ENCODE data around the gene HGFAC. TPM values are rescaled to one million over a fixed set of nuclear protein-coding genes. Genes with fewer than 3 reads are reported as not detected.

Gene HGFAC
- total RNA-seq, 2 experiments from 2014 or later, result 0.25 to 0.75 TPM

DNA sequence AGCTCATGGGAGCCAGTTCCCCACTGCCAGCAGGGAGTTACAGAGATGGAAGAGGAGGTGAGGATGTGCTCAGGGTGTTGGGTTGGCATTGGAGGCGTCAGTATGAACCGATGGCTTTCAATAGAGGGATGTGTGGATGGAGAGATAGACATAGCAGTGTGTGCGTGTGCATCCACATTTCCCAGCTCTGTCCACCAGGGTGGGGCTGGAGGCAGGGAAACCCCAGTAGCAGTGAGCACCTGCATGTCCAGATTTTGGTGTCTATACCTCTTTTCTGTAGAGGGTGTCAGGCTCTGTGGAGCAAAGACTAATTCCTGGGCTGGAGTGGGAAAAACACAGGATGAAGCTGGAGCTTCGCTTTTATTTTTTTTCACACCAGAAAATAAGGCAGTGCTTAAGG lies 37.2 kb upstream of the HGFAC start:
- H3K4me1 Mint-ChIP-seq (ENCODE audit: low read depth), result no peaks in the 10 kb centered on the region
- intact Hi-C loops (cut with DNase I, micrococcal nuclease), result no loop called here
- Histone ChIP-seq H3K36me3 (ENCODE audit: insufficient read depth, low read length) (no peaks in the 10 kb centered on the region), H3K27ac (ENCODE audit: low read depth in 1 of 2, low read length in 2 of 2) (no peak overlapping the region), H3K9me3 (ENCODE audit: control insufficient read depth in 1 of 2, insufficient read depth in 1 of 2, low read length in 2 of 2) (peaks cover 0 to 12% of the 10 kb centered on the region in 2 experiments), H3K4me3 (ENCODE audit: low read length) (no peak overlapping the region), H3K4me1 (ENCODE audit: insufficient read depth, low read length) (no peaks in the 10 kb centered on the region), H3K27me3 (ENCODE audit: control insufficient read depth in 1 of 2, insufficient read depth in 2 of 2, low read length in 2 of 2) (no peaks in the 10 kb centered on the region)
- no peak overlapping the region for H3K27ac Mint-ChIP-seq
- POLR2A ChIA-PET, result no interaction called here
- no peak overlapping the region for H3K4me3 Mint-ChIP-seq
- DNase-seq (no peak), ATAC-seq (ENCODE audit: poor library complexity) (no peak)
- no peaks in the 10 kb centered on the region for H3K9me3 Mint-ChIP-seq
- no peaks in the 10 kb centered on the region for H3K36me3 Mint-ChIP-seq (ENCODE audit: low read depth)
- no peaks in the 10 kb centered on the region for H3K27me3 Mint-ChIP-seq
- CTCF ChIA-PET, result interaction anchor here (0.6 kb wide), 1 partner anchor 281 kb away, joined by 3 read pairs; no protein-coding TSS in a partner anchor
- TF ChIP-seq, protein P1, sequence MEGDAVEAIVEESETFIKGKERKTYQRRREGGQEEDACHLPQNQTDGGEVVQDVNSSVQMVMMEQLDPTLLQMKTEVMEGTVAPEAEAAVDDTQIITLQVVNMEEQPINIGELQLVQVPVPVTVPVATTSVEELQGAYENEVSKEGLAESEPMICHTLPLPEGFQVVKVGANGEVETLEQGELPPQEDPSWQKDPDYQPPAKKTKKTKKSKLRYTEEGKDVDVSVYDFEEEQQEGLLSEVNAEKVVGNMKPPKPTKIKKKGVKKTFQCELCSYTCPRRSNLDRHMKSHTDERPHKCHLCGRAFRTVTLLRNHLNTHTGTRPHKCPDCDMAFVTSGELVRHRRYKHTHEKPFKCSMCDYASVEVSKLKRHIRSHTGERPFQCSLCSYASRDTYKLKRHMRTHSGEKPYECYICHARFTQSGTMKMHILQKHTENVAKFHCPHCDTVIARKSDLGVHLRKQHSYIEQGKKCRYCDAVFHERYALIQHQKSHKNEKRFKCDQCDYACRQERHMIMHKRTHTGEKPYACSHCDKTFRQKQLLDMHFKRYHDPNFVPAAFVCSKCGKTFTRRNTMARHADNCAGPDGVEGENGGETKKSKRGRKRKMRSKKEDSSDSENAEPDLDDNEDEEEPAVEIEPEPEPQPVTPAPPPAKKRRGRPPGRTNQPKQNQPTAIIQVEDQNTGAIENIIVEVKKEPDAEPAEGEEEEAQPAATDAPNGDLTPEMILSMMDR (IDR thresholded peaks at IDR 0.05), result no peak

- CTCF ChIA-PET, result interaction anchor here (0.6 kb wide), 1 partner anchor 282 kb away, joined by 3 read pairs; no protein-coding TSS in a partner anchor
- H3K27ac ChIP-seq (ENCODE audit: low read depth in 1 of 2, low read length in 2 of 2), result no peak overlapping the region
- intact Hi-C loops (cut with DNase I, micrococcal nuclease), result no loop called here
- Mint-ChIP-seq H3K4me1 (ENCODE audit: low read depth) (no peaks in the 10 kb centered on the region), H3K9me3 (no peaks in the 10 kb centered on the region), H3K4me3 (no peak overlapping the region), H3K36me3 (ENCODE audit: low read depth) (no peaks in the 10 kb centered on the region), H3K27me3 (no peaks in the 10 kb centered on the region), H3K27ac (no peak overlapping the region)
- POLR2A ChIA-PET, result no interaction called here
- ATAC-seq (ENCODE audit: poor library complexity) (no peak), DNase-seq (no peak)
- TF ChIP-seq, protein P1 (IDR thresholded peaks at IDR 0.05), result no peak
- no peak overlapping the region for H3K4me3 ChIP-seq (ENCODE audit: low read length)
- no peaks in the 10 kb centered on the region for H3K4me1 ChIP-seq (ENCODE audit: insufficient read depth, low read length)
- H3K27me3 ChIP-seq (ENCODE audit: control insufficient read depth in 1 of 2, insufficient read depth in 2 of 2, low read length in 2 of 2), result no peaks in the 10 kb centered on the region
- H3K36me3 ChIP-seq (ENCODE audit: insufficient read depth, low read length), result no peaks in the 10 kb centered on the region
- H3K9me3 ChIP-seq (ENCODE audit: control insufficient read depth in 1 of 2, insufficient read depth in 1 of 2, low read length in 2 of 2), result peaks cover 0 to 12% of the 10 kb centered on the region in 2 experiments
Measured at GRCh38 chr4:3405176-3405575, 36.6 kb upstream of the HGFAC start.

GRCh38 chr4:3406021-3406420 lies 35.7 kb upstream of the HGFAC start:
- intact Hi-C loops (cut with DNase I, micrococcal nuclease), result no loop called here
- H3K27me3 Mint-ChIP-seq, result no peaks in the 10 kb centered on the region
- no peak overlapping the region for H3K27ac Mint-ChIP-seq
- DNase-seq (no peak), ATAC-seq (ENCODE audit: poor library complexity) (no peak)
- TF ChIP-seq, protein P1 (IDR thresholded peaks at IDR 0.05), result no peak
- no peak overlapping the region for H3K4me3 Mint-ChIP-seq
- H3K4me1 Mint-ChIP-seq (ENCODE audit: low read depth), result no peaks in the 10 kb centered on the region
- H3K9me3 ChIP-seq (ENCODE audit: control insufficient read depth in 1 of 2, insufficient read depth in 1 of 2, low read length in 2 of 2), result peaks cover 0 to 12% of the 10 kb centered on the region in 2 experiments
- ChIA-PET POLR2A (no interaction called here), CTCF (no interaction called here)
- H3K36me3 Mint-ChIP-seq (ENCODE audit: low read depth), result no peaks in the 10 kb centered on the region
- H3K36me3 ChIP-seq (ENCODE audit: insufficient read depth, low read length), result no peaks in the 10 kb centered on the region
- no peak overlapping the region for H3K27ac ChIP-seq (ENCODE audit: low read depth in 1 of 2, low read length in 2 of 2)
- no peak overlapping the region for H3K4me3 ChIP-seq (ENCODE audit: low read length)
- H3K27me3 ChIP-seq (ENCODE audit: control insufficient read depth in 1 of 2, insufficient read depth in 2 of 2, low read length in 2 of 2), result no peaks in the 10 kb centered on the region
- H3K9me3 Mint-ChIP-seq, result no peaks in the 10 kb centered on the region
- H3K4me1 ChIP-seq (ENCODE audit: insufficient read depth, low read length), result no peaks in the 10 kb centered on the region

Measured in CD4-positive, alpha-beta T cell (primary cell).